GM21360 (cell line): ENCODE measurements around the gene KIF9.
"Not testable (repeated sequence)": the region's sequence is repeated elsewhere in the genome, so short reads cannot be mapped to it uniquely, and the experiment has no call there.

ENCODE experiments used
- ATAC-seq: cut with Tn5 transposase; IDR thresholded peaks from one replicate; pipeline ENCODE4 v1.9.1; 2021; ENCODE audit warnings: mild to moderate bottlenecking, moderate library complexity; ENCODE audit not compliant: unreplicated experiment

The KIF9 gene

DNA sequence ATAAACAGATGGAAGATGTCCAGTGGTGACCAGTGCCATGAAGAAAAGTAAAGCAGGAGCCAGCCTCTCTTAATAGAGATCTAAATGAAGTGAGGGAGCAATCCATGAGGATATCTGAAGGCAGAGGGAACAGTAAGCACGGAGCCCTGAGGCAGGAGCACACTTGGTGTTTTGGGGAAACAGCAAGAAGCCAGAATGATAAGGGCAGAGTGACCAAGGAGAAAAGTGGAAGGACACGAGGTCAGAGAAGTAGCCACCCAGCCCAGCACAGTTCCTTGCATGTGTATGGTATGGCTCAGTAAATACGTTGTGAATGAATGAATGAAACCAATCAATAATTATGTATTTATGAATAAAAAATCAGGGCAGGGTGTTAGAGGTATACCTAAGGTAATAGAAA, 11.8 kb upstream of the KIF9 start:
- no peak for ATAC-seq

GRCh38 chr3:47293822-47294221, 11.2 kb upstream of the KIF9 start:
- ATAC-seq: no peak

GRCh38 chr3:47291754-47292420, 9.3 kb upstream of the KIF9 start:
- ATAC-seq: not testable (repeated sequence)

DNA sequence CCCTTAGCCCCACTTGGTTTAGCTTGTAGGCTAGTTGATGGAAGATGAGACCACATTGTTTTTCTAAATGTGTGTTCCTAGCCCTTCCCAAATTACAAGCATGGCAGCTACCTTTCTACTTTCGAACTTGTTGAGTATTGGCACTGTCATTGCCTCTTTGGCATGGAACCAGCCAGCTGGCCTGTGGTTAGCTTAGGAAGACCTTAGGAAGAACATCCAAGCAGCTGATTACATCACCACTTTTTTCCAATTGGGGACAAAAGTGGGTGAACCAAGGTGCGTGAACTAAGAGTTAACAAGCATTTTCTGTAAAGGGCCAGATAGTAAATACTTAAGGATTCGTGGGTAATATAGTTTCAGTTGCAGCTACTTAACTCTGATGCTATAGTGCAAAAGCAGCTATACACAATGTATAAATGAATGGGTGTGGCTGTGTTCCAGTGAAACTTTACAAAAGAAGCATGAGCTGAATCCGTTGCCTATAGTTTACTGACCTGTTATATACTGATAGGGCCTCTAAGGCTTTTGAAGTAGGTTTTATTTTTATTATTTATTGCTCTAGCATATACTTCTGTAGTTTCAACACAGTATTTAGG, 8.7 kb upstream of the KIF9 start:
- no peak for ATAC-seq

DNA sequence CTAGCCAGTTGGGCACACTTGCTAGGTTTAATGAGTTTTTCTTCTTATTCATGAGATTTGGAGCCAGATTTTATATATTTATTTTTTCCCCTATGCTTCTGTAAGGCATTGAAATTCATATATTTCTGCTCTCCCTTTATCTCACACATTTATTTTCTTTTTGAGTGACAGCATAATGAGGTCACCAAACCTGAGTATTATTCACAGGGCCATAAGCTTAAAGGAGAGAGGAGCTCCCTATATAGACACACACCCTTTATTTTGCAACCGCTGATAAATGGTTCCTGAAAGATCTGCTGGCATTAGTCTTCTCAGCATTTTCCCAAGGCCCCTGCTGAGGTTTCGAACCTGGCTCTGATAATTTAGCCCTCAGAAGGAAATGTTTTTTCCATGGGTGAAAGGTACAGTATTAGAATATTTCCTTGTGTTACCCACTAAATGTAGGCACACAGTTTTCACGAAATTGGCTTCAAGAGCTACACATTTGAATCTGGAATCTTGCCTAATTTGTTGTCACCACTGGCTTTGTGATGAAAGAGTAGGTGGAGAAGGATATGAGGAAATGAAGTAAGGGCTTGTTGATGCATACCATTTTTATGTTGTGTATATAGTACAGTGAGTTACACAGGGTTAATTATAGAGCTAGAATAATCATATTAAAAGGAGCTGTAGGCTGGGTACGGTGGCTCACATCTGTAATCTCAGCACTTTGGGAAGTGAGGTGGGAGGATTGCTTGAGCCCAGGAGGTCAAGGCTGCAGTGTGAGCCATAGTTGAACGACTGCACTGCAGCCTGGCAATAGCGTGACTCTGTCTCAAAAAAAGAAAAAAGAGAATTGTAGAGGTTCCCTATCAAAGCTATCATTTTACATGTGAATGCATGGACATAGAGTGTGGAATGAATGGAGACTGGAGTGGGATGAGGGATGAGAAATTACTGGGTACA, 6.6 kb upstream of the KIF9 start:
- no peak for ATAC-seq

- ATAC-seq: no peak
Observed at GRCh38 chr3:47283591-47284364, 1.2 kb upstream of the KIF9 start.

- no peak for ATAC-seq
Observed at GRCh38 chr3:47283193-47283537, 566 bp upstream of the KIF9 start.

DNA sequence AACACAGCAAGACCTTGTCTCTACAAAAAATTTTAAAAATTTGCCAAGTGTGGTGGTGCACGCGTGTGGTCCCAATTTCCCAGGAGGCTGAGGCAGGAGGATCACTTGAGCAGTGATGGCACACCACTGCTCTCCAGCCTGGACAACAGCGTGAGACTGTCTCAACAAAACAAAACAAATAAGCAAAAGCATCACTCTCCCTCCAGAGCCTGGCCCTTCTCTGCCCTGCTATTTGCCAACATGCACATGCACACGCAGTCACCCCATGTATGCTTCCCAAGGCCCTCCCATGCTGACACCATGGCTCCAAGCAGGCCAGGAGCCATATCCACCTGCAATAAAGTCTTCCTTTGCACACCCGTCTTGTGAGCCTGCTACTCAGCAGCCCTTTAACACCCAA, 2.1 kb downstream of the KIF9 start:
- ATAC-seq: no peak

DNA sequence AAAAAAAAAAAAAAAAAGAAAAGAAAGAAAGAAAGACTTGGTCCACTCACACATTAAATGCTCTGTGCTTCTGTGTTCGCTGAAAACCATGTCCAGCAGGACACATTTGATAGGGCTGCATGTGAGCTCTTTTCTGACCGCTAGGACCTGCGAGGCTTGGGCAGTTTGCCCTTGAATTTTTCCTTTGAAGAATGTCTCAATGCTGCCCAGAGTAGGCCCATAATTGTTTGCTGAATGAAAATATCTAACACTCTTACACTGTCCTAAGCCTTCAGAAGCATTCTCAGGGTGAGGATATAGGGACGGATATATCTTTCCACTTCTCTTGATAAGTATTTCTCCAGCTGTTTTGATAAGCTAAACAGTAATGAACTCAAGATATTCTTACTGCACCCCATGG, 6.0 kb downstream of the KIF9 start:
- ATAC-seq: no peak

DNA sequence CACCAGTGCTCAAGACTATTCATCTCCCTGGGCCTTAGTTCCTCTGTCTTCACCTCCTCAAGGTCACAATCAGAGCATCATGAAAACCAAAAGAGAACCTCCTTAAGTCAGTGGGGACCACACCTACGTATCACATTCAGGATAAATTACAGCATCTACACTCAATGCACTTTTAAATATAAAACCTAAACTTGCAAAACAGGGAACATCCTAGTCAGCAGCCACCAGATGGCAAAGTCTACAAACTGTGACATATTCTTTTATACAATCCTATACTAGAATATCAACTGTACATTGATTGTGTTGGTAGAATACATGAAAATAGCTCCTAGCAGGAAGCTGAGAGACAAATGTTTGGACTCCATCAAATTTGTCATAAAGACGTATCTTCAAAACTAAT, 7.9 kb downstream of the KIF9 start:
- ATAC-seq: no peak

- no peak for ATAC-seq
Observed at GRCh38 chr3:47273564-47273963, 9.0 kb downstream of the KIF9 start.

GRCh38 chr3:47270526-47270925, 12.1 kb downstream of the KIF9 start:
- no peak for ATAC-seq

DNA sequence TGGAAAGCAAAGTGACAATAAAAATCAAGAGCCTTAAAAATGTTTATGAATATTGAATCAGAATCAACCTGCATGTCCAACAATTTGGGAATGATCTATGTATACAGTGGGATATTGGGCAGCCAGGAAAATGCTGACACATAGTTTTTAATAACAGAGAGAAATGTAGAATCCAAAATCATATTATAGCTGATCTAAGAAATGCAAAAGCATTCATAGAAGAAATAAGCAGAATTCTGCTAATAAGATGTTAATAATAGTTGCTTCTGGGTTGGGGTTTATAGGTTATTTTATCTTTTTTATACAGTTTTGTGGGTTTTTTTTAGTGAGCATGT, 15.1 kb downstream of the KIF9 start:
- no peak for ATAC-seq

GRCh38 chr3:47266709-47267489, 15.7 kb downstream of the KIF9 start:
- no peak for ATAC-seq

GRCh38 chr3:47265725-47266428, 16.7 kb downstream of the KIF9 start:
- ATAC-seq: no peak

DNA sequence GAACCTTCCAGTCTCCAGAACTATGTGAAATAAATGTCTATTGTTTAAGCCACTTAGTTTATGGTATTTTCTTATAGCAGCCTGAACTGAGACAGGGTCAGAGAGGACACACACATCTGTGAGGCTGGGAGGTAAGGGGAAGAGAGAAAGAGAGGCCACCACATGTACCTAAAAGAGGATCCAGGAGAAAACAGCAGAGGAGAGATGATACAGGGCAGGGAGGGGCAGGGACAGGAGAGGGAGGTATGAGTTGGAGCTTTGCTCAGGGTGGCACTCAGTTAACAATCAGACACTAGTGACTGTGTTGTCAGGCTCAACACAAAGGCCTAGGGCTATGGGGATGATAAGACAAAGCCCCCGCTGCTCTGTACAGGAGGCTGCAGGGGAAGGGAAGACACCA, 17.6 kb downstream of the KIF9 start:
- ATAC-seq: no peak

DNA sequence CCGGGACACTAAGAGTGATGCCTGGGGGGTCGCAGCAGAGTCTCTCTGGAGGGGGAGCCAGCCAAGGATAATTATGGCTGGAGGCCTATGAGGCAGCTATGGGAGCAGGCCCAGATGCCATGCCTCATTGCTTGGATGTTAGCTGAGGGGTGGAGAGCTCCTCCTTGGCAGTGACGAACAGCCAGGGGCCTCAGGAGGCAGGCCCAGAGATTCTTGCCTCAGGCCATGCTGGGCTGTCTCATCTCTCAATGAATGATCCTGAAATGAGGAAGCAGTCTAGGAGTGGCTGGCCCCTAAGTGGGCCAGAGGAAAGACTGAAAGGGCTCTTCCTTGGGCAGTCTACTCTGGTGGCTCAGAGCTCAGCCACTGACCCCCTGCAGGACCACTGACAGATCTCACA, 21.3 kb downstream of the KIF9 start:
- ATAC-seq: no peak

- ATAC-seq: no peak
Observed at GRCh38 chr3:47260605-47261004, 22.0 kb downstream of the KIF9 start.

- no peak for ATAC-seq
Observed at GRCh38 chr3:47259114-47259513, 23.5 kb downstream of the KIF9 start.

GRCh38 chr3:47256331-47256730, 26.3 kb downstream of the KIF9 start:
- ATAC-seq: not testable (repeated sequence)
